HG03175 (cell line): ENCODE data around the gene RALGDS.

Source experiments
- ATAC-seq: cut with Tn5 transposase; IDR thresholded peaks from one replicate; pipeline ENCODE4 v1.9.1; 2021; ENCODE audit warnings: mild to moderate bottlenecking, moderate library complexity; ENCODE audit not compliant: unreplicated experiment

RALGDS gene

GRCh38 chr9:133137451-133138231 is 16.6 kb upstream of the RALGDS start:
- ATAC-seq = no peak

- ATAC-seq = no peak
These were observed 14.2 kb upstream of the RALGDS start for GRCh38 chr9:133135146-133135745.

- ATAC-seq = no peak
These were observed 13.5 kb upstream of the RALGDS start for GRCh38 chr9:133134388-133135145.

- peak; percentile 93 for ATAC-seq
These were observed 12.8 kb upstream of the RALGDS start for GRCh38 chr9:133133681-133134387.

- no peak for ATAC-seq
These were observed 11.1 kb upstream of the RALGDS start for GRCh38 chr9:133132174-133132573.

GRCh38 chr9:133131506-133131905 is 10.5 kb upstream of the RALGDS start:
- no peak for ATAC-seq

- no peak for ATAC-seq
These were observed 9.7 kb upstream of the RALGDS start for GRCh38 chr9:133130685-133131244.

- no peak for ATAC-seq
These were observed 8.2 kb upstream of the RALGDS start for GRCh38 chr9:133129001-133129795.

- no peak for ATAC-seq
These were observed 7.1 kb upstream of the RALGDS start for GRCh38 chr9:133128152-133128551.

- no peak for ATAC-seq
These were observed 6.4 kb upstream of the RALGDS start for GRCh38 chr9:133127340-133127981.

- no peak for ATAC-seq
These were observed 5.8 kb upstream of the RALGDS start for GRCh38 chr9:133126697-133127339.

- ATAC-seq = peak; percentile 59
These were observed 5.1 kb upstream of the RALGDS start for GRCh38 chr9:133125941-133126696.

GRCh38 chr9:133124907-133125275 is 3.9 kb upstream of the RALGDS start:
- ATAC-seq = no peak

- ATAC-seq = no peak
These were observed 3.3 kb upstream of the RALGDS start for GRCh38 chr9:133124123-133124906.

- no peak for ATAC-seq
These were observed 2.0 kb upstream of the RALGDS start for GRCh38 chr9:133122935-133123611.

- no peak for ATAC-seq
These were observed 1.5 kb upstream of the RALGDS start for GRCh38 chr9:133122605-133122934.

- no peak for ATAC-seq
These were observed 993 bp upstream of the RALGDS start for GRCh38 chr9:133121915-133122550.
